Astrocyte (in vitro differentiated cells and primary cell): ENCODE results near the gene GAL3ST1. TPM values are rescaled to one million over a fixed set of nuclear protein-coding genes. Genes with fewer than 3 reads are reported as not detected.

Experiments used
- DNase-seq: peaks from one replicate; pipeline ENCODE4 v3.0.0-alpha.2; 2010; ENCODE audit warnings: low read depth
- FAIRE-seq: peaks from 2 replicates; lab custom pipeline; 2011; peaks lifted over from hg19 to GRCh38; lab: Jason Lieb, UNC
- H2AFZ ChIP-seq: 2 replicates; pipeline ENCODE4 v1.6.0; 2012; ENCODE audit warnings: low read depth, low read length, inconsistent platforms
- H3K27ac ChIP-seq: 2 replicates; pipeline ENCODE4 v1.5.1; 2011; ENCODE audit warnings: low read depth, low read length, inconsistent platforms
- H3K27me3 ChIP-seq: 2 replicates; pipeline ENCODE4 v1.6.0; 2011; ENCODE audit warnings: low read length, inconsistent platforms; ENCODE audit not compliant: insufficient read depth
- H3K36me3 ChIP-seq: 2 replicates; pipeline ENCODE4 v1.5.1; 2011; ENCODE audit warnings: low read length, inconsistent platforms; ENCODE audit not compliant: insufficient read depth
- H3K4me1 ChIP-seq: 2 replicates; pipeline ENCODE4 v1.5.1; 2011; ENCODE audit warnings: low read length, inconsistent platforms; ENCODE audit not compliant: insufficient read depth
- H3K4me2 ChIP-seq: 2 replicates; pipeline ENCODE4 v1.6.0; 2012; ENCODE audit warnings: low read length, inconsistent platforms
- H3K4me3 ChIP-seq: 2 replicates; pipeline ENCODE4 v1.5.1; 2011; ENCODE audit warnings: low read depth, mild to moderate bottlenecking, low read length, inconsistent platforms; ENCODE audit not compliant: insufficient read depth
- H3K79me2 ChIP-seq: 2 replicates; pipeline ENCODE4 v1.6.0; 2012; ENCODE audit warnings: mild to moderate bottlenecking, low read length, inconsistent platforms; ENCODE audit not compliant: insufficient read depth
- H3K9ac ChIP-seq: 2 replicates; pipeline ENCODE4 v1.6.0; 2012; ENCODE audit warnings: mild to moderate bottlenecking, low read length, inconsistent platforms
- H3K9me3 ChIP-seq: 2 replicates; pipeline ENCODE4 v1.5.1; 2012; ENCODE audit warnings: low read depth, mild to moderate bottlenecking, low read length, inconsistent platforms; ENCODE audit not compliant: insufficient read depth
- H4K20me1 ChIP-seq: 2 replicates; pipeline ENCODE4 v1.6.0; 2012; ENCODE audit warnings: low read length, inconsistent platforms; ENCODE audit not compliant: insufficient read depth
- H3K27ac Mint-ChIP-seq: one replicate; pipeline ENCODE4 v1.8.0; 2021; ENCODE audit warnings: mild to moderate bottlenecking, mixed read lengths; ENCODE audit not compliant: unreplicated experiment
- H3K27me3 Mint-ChIP-seq: one replicate; pipeline ENCODE4 v1.8.0; 2021; ENCODE audit warnings: low read depth, mixed read lengths; ENCODE audit not compliant: unreplicated experiment
- H3K36me3 Mint-ChIP-seq: one replicate; pipeline ENCODE4 v1.8.0; 2021; ENCODE audit warnings: low read depth, mixed read lengths; ENCODE audit not compliant: unreplicated experiment
- H3K4me1 Mint-ChIP-seq: one replicate; pipeline ENCODE4 v1.8.0; 2021; ENCODE audit warnings: low read depth, mixed read lengths; ENCODE audit not compliant: unreplicated experiment
- H3K4me3 Mint-ChIP-seq: one replicate; pipeline ENCODE4 v1.8.0; 2021; ENCODE audit warnings: mild to moderate bottlenecking, moderate library complexity, mixed read lengths; ENCODE audit not compliant: unreplicated experiment
- H3K9me3 Mint-ChIP-seq: one replicate; pipeline ENCODE4 v1.8.0; 2021; ENCODE audit warnings: mild to moderate bottlenecking, mixed read lengths; ENCODE audit not compliant: unreplicated experiment
- CTCF ChIP-seq: IDR thresholded peaks from 2 replicates; pipeline ENCODE4 v1.5.1; 2011; ENCODE audit warnings: low read depth, mild to moderate bottlenecking, inconsistent platforms, low read length, moderate library complexity; ENCODE audit not compliant: insufficient read depth
- EZH2 ChIP-seq: IDR thresholded peaks from 2 replicates; pipeline ENCODE4 v1.6.1; 2012; ENCODE audit warnings: mild to moderate bottlenecking, low read length, inconsistent platforms; ENCODE audit not compliant: insufficient read depth
- total RNA-seq: library from RNA; stranded (reverse); gene quantifications from 2 replicates; pipeline ENCODE4 v1.2.1, GENCODE V29; 2021

Gene GAL3ST1
- total RNA-seq, 1 donor from 2014 or later: 3.4 TPM

- peak overlapping the region; percentile 84 for H3K27ac Mint-ChIP-seq
- TF ChIP-seq CTCF (no peak), EZH2 (no peak)
- Histone ChIP-seq H3K36me3 (no peaks in the 10 kb centered on the region), H3K9ac (peak overlapping the region; percentile 81), H2AFZ (peak overlapping the region; percentile 99), H3K4me1 (peaks cover 24% of the 10 kb centered on the region), H4K20me1 (no peaks in the 10 kb centered on the region), H3K4me3 (peak overlapping the region; percentile 67), H3K27me3 (no peaks in the 10 kb centered on the region), H3K79me2 (no peaks in the 10 kb centered on the region), H3K27ac (no peak overlapping the region), H3K9me3 (no peaks in the 10 kb centered on the region), H3K4me2 (peak overlapping the region; percentile 100)
- FAIRE-seq (no peak), DNase-seq (no peak)
- H3K9me3 Mint-ChIP-seq: no peaks in the 10 kb centered on the region
- peak overlapping the region; percentile 78 for H3K4me3 Mint-ChIP-seq
- H3K36me3 Mint-ChIP-seq: no peaks in the 10 kb centered on the region
- H3K27me3 Mint-ChIP-seq: no peaks in the 10 kb centered on the region
- H3K4me1 Mint-ChIP-seq: peaks cover 31% of the 10 kb centered on the region
Measured at GRCh38 chr22:30607300-30607930, 33.0 kb upstream of the GAL3ST1 start.

- no peak for TF ChIP-seq CTCF
- TF ChIP-seq EZH2: no peak
- H3K27ac ChIP-seq: peak within 1 kb of the TSS; percentile 67
- H3K4me3 ChIP-seq: peak within 1 kb of the TSS; percentile 67
- no peaks in the 10 kb centered on the region for H4K20me1 ChIP-seq
- H3K9me3 ChIP-seq: no peaks in the 10 kb centered on the region
- Mint-ChIP-seq H3K4me3 (peak within 1 kb of the TSS; percentile 78), H3K9me3 (no peaks in the 10 kb centered on the region), H3K36me3 (no peaks in the 10 kb centered on the region), H3K27me3 (no peaks in the 10 kb centered on the region), H3K4me1 (peaks cover 31% of the 10 kb centered on the region), H3K27ac (peak within 1 kb of the TSS; percentile 84)
- no peaks in the 10 kb centered on the region for H3K27me3 ChIP-seq
- no peak for FAIRE-seq
- H3K9ac ChIP-seq: peak within 1 kb of the TSS; percentile 81
- H3K36me3 ChIP-seq: no peaks in the 10 kb centered on the region
- peak within 1 kb of the TSS; percentile 99 for H2AFZ ChIP-seq
- peak; percentile 77 for DNase-seq
- no peaks in the 10 kb centered on the region for H3K79me2 ChIP-seq
- peak within 1 kb of the TSS; percentile 100 for H3K4me2 ChIP-seq
- H3K4me1 ChIP-seq: peaks cover 24% of the 10 kb centered on the region
Measured at GRCh38 chr22:30606455-30607299, 32.2 kb upstream of the GAL3ST1 start, which contains the start of gene TCN2. TCN2 (plus strand) TSS chr22:30607174; CDS start chr22:30607332, 158 bp downstream.
